Measurements from ENCODE around the gene KIF16B.

DNA sequence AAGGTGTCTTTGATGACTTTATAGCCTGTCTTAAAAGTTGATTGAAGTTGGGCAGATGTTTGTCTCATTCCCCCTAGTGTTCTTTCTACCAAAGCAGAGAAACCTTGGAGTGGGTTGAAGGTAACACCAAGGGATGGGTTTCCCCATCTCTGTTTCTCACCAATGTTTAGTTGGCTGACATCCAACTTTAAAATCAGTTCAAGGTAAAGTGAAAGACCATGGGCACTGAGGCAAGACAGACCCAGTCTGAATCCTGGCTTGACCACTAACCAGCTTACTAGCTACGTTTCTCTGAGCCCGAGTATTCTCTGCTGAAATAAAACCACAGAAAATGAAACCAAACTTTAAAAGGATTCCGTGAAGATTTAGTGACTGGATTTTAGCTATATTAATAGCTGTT is 258.9 kb downstream of the KIF16B start:
- TF ChIP-seq, protein P1, sequence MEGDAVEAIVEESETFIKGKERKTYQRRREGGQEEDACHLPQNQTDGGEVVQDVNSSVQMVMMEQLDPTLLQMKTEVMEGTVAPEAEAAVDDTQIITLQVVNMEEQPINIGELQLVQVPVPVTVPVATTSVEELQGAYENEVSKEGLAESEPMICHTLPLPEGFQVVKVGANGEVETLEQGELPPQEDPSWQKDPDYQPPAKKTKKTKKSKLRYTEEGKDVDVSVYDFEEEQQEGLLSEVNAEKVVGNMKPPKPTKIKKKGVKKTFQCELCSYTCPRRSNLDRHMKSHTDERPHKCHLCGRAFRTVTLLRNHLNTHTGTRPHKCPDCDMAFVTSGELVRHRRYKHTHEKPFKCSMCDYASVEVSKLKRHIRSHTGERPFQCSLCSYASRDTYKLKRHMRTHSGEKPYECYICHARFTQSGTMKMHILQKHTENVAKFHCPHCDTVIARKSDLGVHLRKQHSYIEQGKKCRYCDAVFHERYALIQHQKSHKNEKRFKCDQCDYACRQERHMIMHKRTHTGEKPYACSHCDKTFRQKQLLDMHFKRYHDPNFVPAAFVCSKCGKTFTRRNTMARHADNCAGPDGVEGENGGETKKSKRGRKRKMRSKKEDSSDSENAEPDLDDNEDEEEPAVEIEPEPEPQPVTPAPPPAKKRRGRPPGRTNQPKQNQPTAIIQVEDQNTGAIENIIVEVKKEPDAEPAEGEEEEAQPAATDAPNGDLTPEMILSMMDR (IDR thresholded peaks at IDR 0.05): no peak
- TF ChIP-seq POLR2A (IDR thresholded peaks at IDR 0.05): no peak

Data from uterus (tissue), 2 donors.